HepG2 (cell line): Measurements from ENCODE around the gene ABHD17A. TPM values are rescaled to one million over a fixed set of nuclear protein-coding genes. Genes with fewer than 3 reads are reported as not detected.

Experiments used
- CBFB ChIP-seq: sonication (generic); formaldehyde crosslinking; IDR thresholded peaks from 2 replicates; pipeline ENCODE4 v1.4.0; 2020; ENCODE audit warnings: missing genetic modification reagents
- CREBL2 ChIP-seq: sonication (generic); formaldehyde crosslinking; IDR thresholded peaks from 2 replicates; pipeline ENCODE4 v1.8.1; 2023; ENCODE audit warnings: missing genetic modification reagents, mild to moderate bottlenecking, borderline replicate concordance
- DRAP1 ChIP-seq: IDR thresholded peaks from 2 replicates; pipeline ENCODE4 v1.6.1; 2016; ENCODE audit warnings: missing genetic modification reagents, missing compliant biosample characterization
- IKZF1 ChIP-seq: fragments of 450-650 bp; IDR thresholded peaks from 2 replicates; pipeline ENCODE4 v1.7.1; 2016
- KAT7 ChIP-seq: IDR thresholded peaks from 2 replicates; pipeline ENCODE4 v1.6.1; 2018; ENCODE audit warnings: borderline replicate concordance, missing compliant biosample characterization
- PAWR ChIP-seq: sonication (generic); formaldehyde crosslinking; IDR thresholded peaks from 2 replicates; pipeline ENCODE4 v1.4.0; 2020; ENCODE audit warnings: missing genetic modification reagents, mild to moderate bottlenecking, borderline replicate concordance
- SAFB2 ChIP-seq: sonication (generic); formaldehyde crosslinking; IDR thresholded peaks from 2 replicates; pipeline ENCODE4 v1.5.1; 2020; ENCODE audit warnings: missing genetic modification reagents, low read depth, mild to moderate bottlenecking, borderline replicate concordance
- SMC3 ChIP-seq: IDR thresholded peaks from 2 replicates; pipeline ENCODE4 v1.6.1; 2011; ENCODE audit warnings: low read length, improper control_type of control experiment
- SOX5 ChIP-seq: IDR thresholded peaks from 2 replicates; pipeline ENCODE4 v1.6.1; 2016; ENCODE audit warnings: borderline replicate concordance
- SYNCRIP ChIP-seq: fragments of 200-400 bp; formaldehyde crosslinking; IDR thresholded peaks from 2 replicates; pipeline ENCODE4 v1.6.1; 2018; ENCODE audit warnings: mild to moderate bottlenecking, low read depth, low read length; ENCODE audit not compliant: insufficient read depth
- TIGD3 ChIP-seq: sonication (generic); formaldehyde crosslinking; IDR thresholded peaks from 2 replicates; pipeline ENCODE4 v1.5.1; 2020; ENCODE audit warnings: mild to moderate bottlenecking, missing genetic modification reagents, borderline replicate concordance
- XRCC5 ChIP-seq: fragments of 200-400 bp; formaldehyde crosslinking; optimal IDR thresholded peaks from 2 replicates; pipeline ENCODE3; 2017; ENCODE audit warnings: mild to moderate bottlenecking, low read length
- ZBTB4 ChIP-seq: sonication (generic); formaldehyde crosslinking; IDR thresholded peaks from 2 replicates; pipeline ENCODE4 v1.4.0; 2020; ENCODE audit warnings: missing genetic modification reagents, mild to moderate bottlenecking, borderline replicate concordance
- ZNF101 ChIP-seq: sonication (generic); formaldehyde crosslinking; IDR thresholded peaks from 2 replicates; pipeline ENCODE4 v1.4.0; 2020; ENCODE audit warnings: mild to moderate bottlenecking, low read depth, missing genetic modification reagents, borderline replicate concordance
- ZNF17 ChIP-seq: sonication (generic); formaldehyde crosslinking; IDR thresholded peaks from 2 replicates; pipeline ENCODE4 v1.5.0; 2020; ENCODE audit warnings: mild to moderate bottlenecking, missing genetic modification reagents
- ZNF275 ChIP-seq: sonication (generic); formaldehyde crosslinking; IDR thresholded peaks from 2 replicates; pipeline ENCODE4 v1.8.0; 2022; ENCODE audit warnings: missing genetic modification reagents, mild to moderate bottlenecking, inconsistent platforms, borderline replicate concordance
- ZNF331 ChIP-seq: sonication (generic); formaldehyde crosslinking; IDR thresholded peaks from 2 replicates; pipeline ENCODE4 v1.4.0; 2020; ENCODE audit warnings: missing genetic modification reagents
- ZNF382 ChIP-seq: sonication (generic); formaldehyde crosslinking; IDR thresholded peaks from 2 replicates; pipeline ENCODE4 v1.5.0; 2020; ENCODE audit warnings: missing genetic modification reagents, mild to moderate bottlenecking, borderline replicate concordance
- ZNF460 ChIP-seq: sonication (generic); formaldehyde crosslinking; IDR thresholded peaks from 2 replicates; pipeline ENCODE4 v1.5.1; 2020; ENCODE audit warnings: missing genetic modification reagents, mild to moderate bottlenecking, borderline replicate concordance
- ZNF710 ChIP-seq: sonication (generic); formaldehyde crosslinking; IDR thresholded peaks from 2 replicates; pipeline ENCODE4 v1.5.0; 2020; ENCODE audit warnings: mild to moderate bottlenecking, missing genetic modification reagents, borderline replicate concordance
- ZNF816 ChIP-seq: sonication (generic); formaldehyde crosslinking; IDR thresholded peaks from 2 replicates; pipeline ENCODE4 v1.8.0; 2022; ENCODE audit warnings: missing genetic modification reagents, mild to moderate bottlenecking, borderline replicate concordance
- polyA plus RNA-seq, 8 experiments: library from polyadenylated mRNA; depleted of rRNA in 3 of 8; stranded (reverse) in 7 of 8; unstranded in 1 of 8; fragments of >200 nt; fragmentation: Illumina TruSeq in 4 of 8; extraction: Trizol in 4 of 8; gene quantifications; 2 replicates each; pipeline versions ENCODE4 v1.2.1 to v1.2.3, GENCODE V29; 2011 to 2016; ENCODE audit warnings: low read depth in 4 of 8, missing spikeins in 1 of 8, mixed read lengths in 1 of 8; ENCODE audit not compliant: insufficient read depth in 1 of 8
- total RNA-seq, 5 experiments: library from RNA; depleted of rRNA; stranded (reverse); fragments of >200 nt; fragmentation: Illumina TruSeq; extraction: Trizol; gene quantifications; 2 replicates each; pipeline ENCODE4 v1.2.3, GENCODE V29; 2016; ENCODE audit warnings: low read depth in 1 of 5

Gene ABHD17A
- total and polyA plus RNA-seq, 2 of the 13 experiments (the other 11 are each of a cell fraction or from before 2014, with no cell fraction given): 27.7 to 40.8 TPM

- 0 out of 2 replicates have a peak, but pooled peaks have one; percentile 58 for TF ChIP-seq SAFB2 (CRISPR knock-in tag)
- TF ChIP-seq ZNF816: no peak
- no peak for TF ChIP-seq ZNF17 (CRISPR knock-in tag)
- no peak for TF ChIP-seq ZBTB4
- no peak for TF ChIP-seq ZNF460 (CRISPR knock-in tag)
- no peak for TF ChIP-seq PAWR (CRISPR knock-in tag)
- no peak for TF ChIP-seq ZNF101
- peak; percentile 79 for TF ChIP-seq CBFB (CRISPR knock-in tag)
- 0 out of 2 replicates have a peak, but pooled peaks have one; percentile 50 for TF ChIP-seq ZNF710
- TF ChIP-seq KAT7 (CRISPR knock-in tag): no peak; the same call in 1 of the 2 replicates
- TF ChIP-seq IKZF1: no peak
- TF ChIP-seq ZNF275 (CRISPR knock-in tag): no peak
- TF ChIP-seq ZNF331 (CRISPR knock-in tag): no peak
- no peak for TF ChIP-seq ZNF382 (CRISPR knock-in tag)
- no peak for TF ChIP-seq SYNCRIP
- peak; percentile 70 for TF ChIP-seq SMC3
- TF ChIP-seq DRAP1 (CRISPR knock-in tag): no peak; the same call in 1 of the 2 replicates
- no peak for TF ChIP-seq TIGD3 (CRISPR knock-in tag)
- no peak for TF ChIP-seq CREBL2
- TF ChIP-seq SOX5 (CRISPR knock-in tag): no peak
- peak; percentile 76 for TF ChIP-seq XRCC5
These were observed 36.7 kb downstream of the ABHD17A start, which contains the start of gene REXO1 (continued) for GRCh38 chr19:1848399-1849131.
